ENCODE results near the gene GPD2. TPM values are rescaled to one million over a fixed set of nuclear protein-coding genes. Genes with fewer than 3 reads are reported as not detected.

GPD2 gene
- total RNA-seq, 4 donors from 2014 or later = 19.5 to 26.0 (median 22.5) TPM

DNA sequence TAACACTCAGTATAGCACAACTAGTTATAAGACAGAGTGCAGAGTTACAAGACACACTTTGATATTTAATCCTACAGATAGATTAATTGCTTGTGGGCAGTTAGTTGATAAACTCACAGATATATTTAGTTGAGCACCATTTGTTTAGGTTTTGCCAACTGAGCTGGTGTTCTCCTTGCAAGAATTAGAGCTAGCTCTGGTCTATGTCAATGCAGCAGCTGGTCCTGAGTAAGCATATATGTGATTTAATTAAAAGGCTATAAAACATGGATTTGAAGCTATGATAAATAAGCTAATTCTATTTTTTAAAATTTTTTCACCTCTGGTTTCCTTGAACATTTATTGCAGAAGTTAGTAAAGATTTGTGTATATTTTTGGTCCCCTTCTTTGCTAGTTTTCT, 35.6 kb downstream of the GPD2 start:
- no peak for DNase-seq (ENCODE audit: extremely low spot score)
- no peaks in the 10 kb centered on the region for H3K36me3 ChIP-seq
- peaks cover 19 to 45% (median 41%) of the 10 kb centered on the region in 4 donors for H3K4me1 ChIP-seq
- no peak overlapping the region for H3K4me3 ChIP-seq
- intact Hi-C loops (cut with DNase I) = no loop called here
- H3K27ac ChIP-seq (replicated peaks in 1 of 4) = no peak overlapping the region
- no peaks in the 10 kb centered on the region for H3K27me3 ChIP-seq
- H3K9me3 ChIP-seq = no peaks in the 10 kb centered on the region
- no peak for TF ChIP-seq CTCF (IDR thresholded peaks at IDR 0.05)
- no peak for TF ChIP-seq POLR2AphosphoS5 (IDR thresholded peaks at IDR 0.05)
- no peak for TF ChIP-seq EP300 (IDR thresholded peaks at IDR 0.05)
- no peak for TF ChIP-seq POLR2A (IDR thresholded peaks at IDR 0.05; ENCODE audit: low read depth)

GRCh38 chr2:156472686-156473085, 36.5 kb downstream of the GPD2 start:
- DNase-seq (ENCODE audit: extremely low spot score) = no peak
- no peaks in the 10 kb centered on the region for H3K36me3 ChIP-seq
- H3K9me3 ChIP-seq = no peaks in the 10 kb centered on the region
- no peaks in the 10 kb centered on the region for H3K27me3 ChIP-seq
- peaks cover 11 to 43% (median 37%) of the 10 kb centered on the region in 4 donors for H3K4me1 ChIP-seq
- TF ChIP-seq CTCF (IDR thresholded peaks at IDR 0.05) (no peak), POLR2AphosphoS5 (IDR thresholded peaks at IDR 0.05) (no peak), POLR2A (IDR thresholded peaks at IDR 0.05; ENCODE audit: low read depth) (no peak), EP300 (IDR thresholded peaks at IDR 0.05) (no peak)
- intact Hi-C loops (cut with DNase I) = no loop called here
- no peak overlapping the region for H3K27ac ChIP-seq (replicated peaks in 1 of 4)
- H3K4me3 ChIP-seq = no peak overlapping the region

- TF ChIP-seq CTCF (IDR thresholded peaks at IDR 0.05) (no peak), POLR2AphosphoS5 (IDR thresholded peaks at IDR 0.05) (no peak), POLR2A (IDR thresholded peaks at IDR 0.05; ENCODE audit: low read depth) (no peak)
- Histone ChIP-seq H3K27ac (replicated peaks in 1 of 4) (no peak overlapping the region), H3K27me3 (no peaks in the 10 kb centered on the region), H3K36me3 (no peaks in the 10 kb centered on the region), H3K4me1 (peaks cover 6 to 38% (median 31%) of the 10 kb centered on the region in 4 donors), H3K4me3 (no peak overlapping the region), H3K9me3 (no peaks in the 10 kb centered on the region)
- DNase-seq (ENCODE audit: extremely low spot score) = no peak
- intact Hi-C loops (cut with DNase I) = no loop called here
- 93% methylated on average over 1 of the region's 1 CpG for WGBS
These were observed 37.3 kb downstream of the GPD2 start for GRCh38 chr2:156473445-156473844.

- Histone ChIP-seq H3K27me3 (no peaks in the 10 kb centered on the region), H3K4me3 (no peak overlapping the region), H3K9me3 (no peaks in the 10 kb centered on the region), H3K4me1 (peaks cover 6 to 38% (median 31%) of the 10 kb centered on the region in 4 donors), H3K27ac (replicated peaks in 1 of 4) (no peak overlapping the region), H3K36me3 (no peaks in the 10 kb centered on the region)
- intact Hi-C loops (cut with DNase I) = no loop called here
- 86% methylated on average over 3 of the region's 3 CpGs for WGBS
- no peak for DNase-seq (ENCODE audit: extremely low spot score)
- TF ChIP-seq POLR2A (IDR thresholded peaks at IDR 0.05; ENCODE audit: low read depth) (no peak), CTCF (IDR thresholded peaks at IDR 0.05) (no peak), POLR2AphosphoS5 (IDR thresholded peaks at IDR 0.05) (no peak), EP300 (IDR thresholded peaks at IDR 0.05) (no peak)
These were observed 38.2 kb downstream of the GPD2 start for GRCh38 chr2:156474401-156474800.
